ENCODE data around the gene GPX3. TPM values are rescaled to one million over a fixed set of nuclear protein-coding genes. Genes with fewer than 3 reads are reported as not detected.

GPX3 gene
- total and polyA plus RNA-seq, 12 donors, result 51.1 to 1,751 (median 422) TPM

DNA sequence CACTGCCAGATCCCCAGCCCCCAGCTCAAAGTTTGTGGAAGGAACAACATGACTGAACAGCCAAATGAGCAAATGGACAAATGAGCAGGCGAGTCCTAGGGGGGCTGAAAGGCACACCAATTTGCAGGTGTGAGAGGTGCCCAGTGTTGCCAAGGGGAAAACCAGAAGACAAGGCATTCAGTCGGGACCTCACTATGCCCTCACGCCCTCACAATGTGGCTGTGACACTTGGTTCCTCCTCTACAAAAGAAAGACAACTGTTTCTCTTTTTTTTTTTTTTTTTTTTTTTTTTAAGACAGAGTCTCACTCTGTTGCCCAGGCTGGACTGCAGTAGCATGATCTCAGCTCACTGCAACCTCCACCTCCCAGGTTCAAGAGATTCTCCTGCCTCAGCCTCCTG, 32.4 kb downstream of the GPX3 start:
- DNase-seq, result no peak
- no peaks in the 10 kb centered on the region for H3K27me3 ChIP-seq
- no peak overlapping the region for H3K27ac ChIP-seq
- H3K4me1 ChIP-seq (replicated peaks in 1 of 2), result peaks cover 0 to 7% of the 10 kb centered on the region in 2 donors
- intact Hi-C loops (cut with DNase I), result loop anchor here (2.0 to 5.0 kb wide), 3 partner anchors 64 to 109 kb away; no protein-coding TSS in a partner anchor
- TF ChIP-seq, protein P1, sequence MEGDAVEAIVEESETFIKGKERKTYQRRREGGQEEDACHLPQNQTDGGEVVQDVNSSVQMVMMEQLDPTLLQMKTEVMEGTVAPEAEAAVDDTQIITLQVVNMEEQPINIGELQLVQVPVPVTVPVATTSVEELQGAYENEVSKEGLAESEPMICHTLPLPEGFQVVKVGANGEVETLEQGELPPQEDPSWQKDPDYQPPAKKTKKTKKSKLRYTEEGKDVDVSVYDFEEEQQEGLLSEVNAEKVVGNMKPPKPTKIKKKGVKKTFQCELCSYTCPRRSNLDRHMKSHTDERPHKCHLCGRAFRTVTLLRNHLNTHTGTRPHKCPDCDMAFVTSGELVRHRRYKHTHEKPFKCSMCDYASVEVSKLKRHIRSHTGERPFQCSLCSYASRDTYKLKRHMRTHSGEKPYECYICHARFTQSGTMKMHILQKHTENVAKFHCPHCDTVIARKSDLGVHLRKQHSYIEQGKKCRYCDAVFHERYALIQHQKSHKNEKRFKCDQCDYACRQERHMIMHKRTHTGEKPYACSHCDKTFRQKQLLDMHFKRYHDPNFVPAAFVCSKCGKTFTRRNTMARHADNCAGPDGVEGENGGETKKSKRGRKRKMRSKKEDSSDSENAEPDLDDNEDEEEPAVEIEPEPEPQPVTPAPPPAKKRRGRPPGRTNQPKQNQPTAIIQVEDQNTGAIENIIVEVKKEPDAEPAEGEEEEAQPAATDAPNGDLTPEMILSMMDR (IDR thresholded peaks at IDR 0.05), result no peak
- no peak for TF ChIP-seq POLR2A (IDR thresholded peaks at IDR 0.05)
- H3K4me3 ChIP-seq, result no peak overlapping the region
- no peaks in the 10 kb centered on the region for H3K9me3 ChIP-seq (replicated peaks in 1 of 3)
- WGBS, 4 donors, result 73 to 92% (median 83%) methylated on average over 3 of the region's 3 CpGs
- H3K36me3 ChIP-seq (replicated peaks in 1 of 2), result peaks cover 0 to 44% of the 10 kb centered on the region in 2 donors

DNA sequence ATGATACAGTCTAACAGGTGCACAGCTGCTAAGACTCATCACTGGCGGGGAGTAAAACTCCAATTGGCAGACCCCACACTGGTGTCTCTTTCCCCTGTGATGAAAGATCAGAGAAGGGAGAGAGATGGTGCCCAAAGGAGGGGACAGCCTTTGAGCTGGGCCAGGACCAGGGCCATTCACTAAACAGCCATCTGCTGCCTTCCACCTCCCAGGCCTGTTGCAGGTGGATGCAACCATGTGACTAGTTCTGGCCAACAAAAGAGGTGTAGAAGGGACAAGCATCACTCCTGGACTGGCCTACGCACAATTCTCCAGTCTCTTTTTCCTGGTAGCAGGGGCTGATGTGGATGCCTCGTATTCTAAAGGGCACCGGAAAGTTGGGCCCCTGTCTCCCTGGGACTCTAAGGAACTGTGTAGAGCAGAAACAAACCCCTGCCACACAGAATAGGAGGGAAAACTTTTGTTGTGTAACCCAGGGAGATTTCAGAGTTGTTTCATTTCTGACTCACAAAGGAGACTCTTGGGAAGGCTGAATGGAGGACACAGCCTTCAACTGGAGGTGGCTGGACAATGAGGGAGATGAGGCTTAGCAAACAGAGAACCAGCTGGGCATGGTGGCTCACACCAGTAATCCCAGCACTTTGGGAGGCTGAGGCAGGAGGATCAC, 33.5 kb downstream of the GPX3 start:
- intact Hi-C loops (cut with DNase I), result loop anchor here (2.0 to 5.0 kb wide), 3 partner anchors 63 to 108 kb away; no protein-coding TSS in a partner anchor
- H3K27ac ChIP-seq, result no peak overlapping the region
- no peak for DNase-seq
- H3K9me3 ChIP-seq (replicated peaks in 1 of 3), result no peaks in the 10 kb centered on the region
- WGBS, 4 donors, result 92 to 97% (median 95%) methylated on average over 4 of the region's 4 CpGs
- H3K27me3 ChIP-seq, result no peaks in the 10 kb centered on the region
- peaks cover 0 to 40% of the 10 kb centered on the region in 2 donors for H3K36me3 ChIP-seq (replicated peaks in 1 of 2)
- TF ChIP-seq POLR2A (IDR thresholded peaks at IDR 0.05), result no peak
- TF ChIP-seq, protein P1 (IDR thresholded peaks at IDR 0.05), result no peak
- H3K4me3 ChIP-seq, result no peak overlapping the region
- H3K4me1 ChIP-seq (replicated peaks in 1 of 2), result peaks cover 0 to 7% of the 10 kb centered on the region in 2 donors

DNA sequence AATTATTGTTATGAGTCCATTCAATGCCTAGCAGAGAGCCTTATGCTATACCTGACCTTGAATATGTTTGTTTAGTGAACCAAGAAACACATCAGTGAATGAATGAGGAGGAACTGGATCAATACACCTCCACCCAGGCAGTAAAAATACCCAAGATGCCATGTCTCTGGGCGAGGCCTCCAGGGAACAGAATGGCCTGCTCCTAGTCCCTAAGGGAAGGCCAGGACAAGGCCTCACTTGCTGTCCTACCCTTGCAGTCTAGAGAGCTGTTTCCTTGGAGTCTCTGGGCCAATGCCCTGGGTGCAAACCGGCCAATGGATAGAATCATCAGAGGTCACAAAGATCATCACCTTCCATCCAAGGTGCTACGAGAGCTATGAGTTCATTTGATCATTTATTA, 34.3 kb downstream of the GPX3 start:
- H3K4me1 ChIP-seq (replicated peaks in 1 of 2), result peaks cover 5 to 11% of the 10 kb centered on the region in 2 donors
- H3K36me3 ChIP-seq (replicated peaks in 1 of 2), result peaks cover 0 to 38% of the 10 kb centered on the region in 2 donors
- H3K9me3 ChIP-seq (replicated peaks in 1 of 3), result no peaks in the 10 kb centered on the region
- no peak overlapping the region for H3K27ac ChIP-seq
- intact Hi-C loops (cut with DNase I), result loop anchor here (5.0 kb wide), 2 partner anchors 63 to 108 kb away; no protein-coding TSS in a partner anchor
- WGBS, 4 donors, result 89 to 97% (median 92%) methylated on average over 3 of the region's 3 CpGs
- no peaks in the 10 kb centered on the region for H3K27me3 ChIP-seq
- H3K4me3 ChIP-seq, result no peak overlapping the region
- TF ChIP-seq, protein P1 (IDR thresholded peaks at IDR 0.05), result no peak
- no peak for TF ChIP-seq POLR2A (IDR thresholded peaks at IDR 0.05)
- DNase-seq, result no peak

DNA sequence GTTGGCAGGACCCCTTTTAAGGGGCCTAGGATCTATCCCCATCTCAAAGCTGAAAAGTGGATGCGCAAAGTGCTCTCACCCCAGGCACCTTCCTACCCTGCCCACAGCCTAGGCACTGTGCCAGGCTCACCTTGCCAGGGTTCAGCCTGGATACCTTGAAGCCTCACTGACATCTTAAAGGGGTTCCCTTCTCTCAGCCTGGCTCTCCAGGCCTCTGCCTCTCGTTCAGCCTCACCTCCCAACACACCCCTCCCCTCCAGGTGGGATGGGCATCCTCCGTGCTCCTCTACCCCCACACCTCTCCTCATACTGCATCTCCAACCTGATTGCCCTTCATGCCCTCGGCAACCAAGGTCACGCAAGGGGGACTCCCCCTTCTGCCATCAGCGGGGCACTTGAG, 34.9 kb downstream of the GPX3 start:
- Histone ChIP-seq H3K4me3 (no peak overlapping the region), H3K9me3 (replicated peaks in 1 of 3) (no peaks in the 10 kb centered on the region), H3K4me1 (replicated peaks in 1 of 2) (peaks cover 12 to 17% of the 10 kb centered on the region in 2 donors), H3K27me3 (no peaks in the 10 kb centered on the region), H3K36me3 (replicated peaks in 1 of 2) (peaks cover 0 to 32% of the 10 kb centered on the region in 2 donors), H3K27ac (no peak overlapping the region)
- 65 to 87% (median 77%) methylated on average over 6 of the region's 6 CpGs for WGBS, 4 donors
- TF ChIP-seq POLR2A (IDR thresholded peaks at IDR 0.05), result no peak
- TF ChIP-seq, protein P1 (IDR thresholded peaks at IDR 0.05), result no peak
- intact Hi-C loops (cut with DNase I), result no loop called here
- no peak for DNase-seq

Measured in adrenal gland (tissue), 12 donors.